Breast epithelium (tissue), 4 donors: ENCODE data around the gene LRRC40. TPM values are rescaled to one million over a fixed set of nuclear protein-coding genes. Genes with fewer than 3 reads are reported as not detected.

Experiments used
- DNase-seq, 2 donors: peaks; one replicate each; pipeline ENCODE4 v3.0.0-alpha.2; 2019; ENCODE audit warnings: low spot score in 2 of 2
- H3K27ac ChIP-seq, 2 donors: fragments of 200-600 bp; sonication (generic) in 1 of 2; one replicate each; pipeline ENCODE4 v1.5.1; 2016 to 2019; ENCODE audit warnings: mild to moderate bottlenecking in 1 of 2
- H3K27me3 ChIP-seq, 2 donors: fragments of 200-600 bp; sonication (generic) in 1 of 2; one replicate each; pipeline versions ENCODE4 v1.5.1 to v1.6.0; 2017 to 2019; ENCODE audit warnings: control low read depth in 1 of 2, mild to moderate bottlenecking in 1 of 2
- H3K36me3 ChIP-seq: fragments of 200-600 bp; one replicate; pipeline ENCODE4 v1.5.1; 2019
- H3K4me1 ChIP-seq, 2 donors: fragments of 200-600 bp; sonication (generic); one replicate each; pipeline ENCODE4 v1.5.1; 2016 to 2019; ENCODE audit warnings: control low read depth in 1 of 2
- H3K4me3 ChIP-seq, 3 donors: fragments of 200-600 bp; sonication (generic); 1 replicate in 2 of 3; 2 replicates in 1 of 3; pipeline ENCODE4 v1.5.1; 2016 to 2019; ENCODE audit warnings: mild to moderate bottlenecking in 3 of 3, moderate library complexity in 2 of 3
- H3K9me3 ChIP-seq, 2 donors: fragments of 200-600 bp; sonication (generic) in 1 of 2; one replicate each; pipeline ENCODE4 v1.5.1; 2016 to 2019; ENCODE audit warnings: control low read depth in 1 of 2
- POLR2A ChIP-seq: fragments of 450-650 bp; IDR thresholded peaks from one replicate; pipeline ENCODE4 v1.6.1; 2016; ENCODE audit warnings: antibody characterized with exemption, mild to moderate bottlenecking, moderate library complexity
- POLR2AphosphoS5 ChIP-seq, 3 donors: sonication (generic); formaldehyde crosslinking; IDR thresholded peaks; one replicate each; pipeline ENCODE4 v1.6.1; 2017; ENCODE audit warnings: antibody characterized with exemption in 3 of 3
- intact Hi-C: fragments of 100-400 bp; cut with DNase I; formaldehyde crosslinking; loops from one replicate; pipeline ENCODE4 v1.15.1; 2023; ENCODE audit warnings: low total_unique reads
- total RNA-seq, 3 donors: library from RNA; depleted of rRNA; stranded (reverse); fragments of >200 nt; gene quantifications; one replicate each; pipeline ENCODE4 v1.1.0, GENCODE V29; 2016
- TF ChIP-seq, protein P1 (sequence below), 3 donors: fragments of 450-650 bp; IDR thresholded peaks; one replicate each; pipeline ENCODE4 v1.5.1; 2016 to 2017; ENCODE audit warnings: antibody characterized with exemption in 3 of 3, mild to moderate bottlenecking in 3 of 3, moderate library complexity in 3 of 3

The LRRC40 gene
- total RNA-seq, 3 donors from 2014 or later = 13.9 to 22.1 (median 15.4) TPM

DNA sequence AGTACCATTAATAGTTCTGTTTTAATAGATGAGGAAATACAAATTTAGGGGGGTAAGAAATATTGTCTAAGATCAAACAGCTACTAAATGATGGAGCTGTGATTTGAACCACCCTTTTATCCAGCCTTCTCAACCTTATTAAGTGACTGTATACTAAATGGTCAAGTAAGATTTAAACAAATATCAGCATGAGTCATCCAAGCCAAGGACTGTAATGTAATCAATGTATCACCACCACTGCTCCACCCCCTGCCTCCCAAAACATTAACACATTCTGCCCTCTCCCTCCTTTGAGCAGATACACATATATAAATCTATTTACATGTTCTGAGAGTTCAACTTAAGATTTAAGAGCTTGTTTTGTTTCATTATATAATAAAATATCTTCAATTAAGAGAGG is 58.9 kb downstream of the LRRC40 start:
- no peaks in the 10 kb centered on the region for H3K36me3 ChIP-seq

GRCh38 chr1:70143048-70143659 is 62.2 kb downstream of the LRRC40 start:
- Histone ChIP-seq H3K9me3 (no peaks in the 10 kb centered on the region), H3K4me3 (no peak overlapping the region), H3K27ac (no peak overlapping the region), H3K36me3 (no peaks in the 10 kb centered on the region), H3K27me3 (no peaks in the 10 kb centered on the region), H3K4me1 (no peaks in the 10 kb centered on the region)
- TF ChIP-seq, protein P1, sequence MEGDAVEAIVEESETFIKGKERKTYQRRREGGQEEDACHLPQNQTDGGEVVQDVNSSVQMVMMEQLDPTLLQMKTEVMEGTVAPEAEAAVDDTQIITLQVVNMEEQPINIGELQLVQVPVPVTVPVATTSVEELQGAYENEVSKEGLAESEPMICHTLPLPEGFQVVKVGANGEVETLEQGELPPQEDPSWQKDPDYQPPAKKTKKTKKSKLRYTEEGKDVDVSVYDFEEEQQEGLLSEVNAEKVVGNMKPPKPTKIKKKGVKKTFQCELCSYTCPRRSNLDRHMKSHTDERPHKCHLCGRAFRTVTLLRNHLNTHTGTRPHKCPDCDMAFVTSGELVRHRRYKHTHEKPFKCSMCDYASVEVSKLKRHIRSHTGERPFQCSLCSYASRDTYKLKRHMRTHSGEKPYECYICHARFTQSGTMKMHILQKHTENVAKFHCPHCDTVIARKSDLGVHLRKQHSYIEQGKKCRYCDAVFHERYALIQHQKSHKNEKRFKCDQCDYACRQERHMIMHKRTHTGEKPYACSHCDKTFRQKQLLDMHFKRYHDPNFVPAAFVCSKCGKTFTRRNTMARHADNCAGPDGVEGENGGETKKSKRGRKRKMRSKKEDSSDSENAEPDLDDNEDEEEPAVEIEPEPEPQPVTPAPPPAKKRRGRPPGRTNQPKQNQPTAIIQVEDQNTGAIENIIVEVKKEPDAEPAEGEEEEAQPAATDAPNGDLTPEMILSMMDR (IDR thresholded peaks at IDR 0.05) = no peak
- no peak for TF ChIP-seq POLR2AphosphoS5 (IDR thresholded peaks at IDR 0.05)
- TF ChIP-seq POLR2A = no peak
- intact Hi-C loops = no loop called here
- DNase-seq = no peak

More for the DNA sequence above, 58.9 kb downstream of the LRRC40 start:
- no peaks in the 10 kb centered on the region for H3K4me1 ChIP-seq
- DNase-seq = no peak
- TF ChIP-seq, protein P1 (IDR thresholded peaks at IDR 0.05) = no peak
- TF ChIP-seq POLR2AphosphoS5 (IDR thresholded peaks at IDR 0.05) (no peak), POLR2A (no peak)
- intact Hi-C loops = no loop called here
- H3K9me3 ChIP-seq = no peaks in the 10 kb centered on the region
- no peaks in the 10 kb centered on the region for H3K27me3 ChIP-seq
- H3K27ac ChIP-seq = no peak overlapping the region
- no peak overlapping the region for H3K4me3 ChIP-seq

- Histone ChIP-seq H3K27me3 (no peaks in the 10 kb centered on the region), H3K9me3 (no peaks in the 10 kb centered on the region), H3K4me1 (no peaks in the 10 kb centered on the region), H3K4me3 (no peak overlapping the region), H3K36me3 (no peaks in the 10 kb centered on the region), H3K27ac (no peak overlapping the region)
- no peak for DNase-seq
- intact Hi-C loops = no loop called here
- TF ChIP-seq POLR2AphosphoS5 (IDR thresholded peaks at IDR 0.05) = no peak
These were observed 63.3 kb downstream of the LRRC40 start for GRCh38 chr1:70142075-70142474.

DNA sequence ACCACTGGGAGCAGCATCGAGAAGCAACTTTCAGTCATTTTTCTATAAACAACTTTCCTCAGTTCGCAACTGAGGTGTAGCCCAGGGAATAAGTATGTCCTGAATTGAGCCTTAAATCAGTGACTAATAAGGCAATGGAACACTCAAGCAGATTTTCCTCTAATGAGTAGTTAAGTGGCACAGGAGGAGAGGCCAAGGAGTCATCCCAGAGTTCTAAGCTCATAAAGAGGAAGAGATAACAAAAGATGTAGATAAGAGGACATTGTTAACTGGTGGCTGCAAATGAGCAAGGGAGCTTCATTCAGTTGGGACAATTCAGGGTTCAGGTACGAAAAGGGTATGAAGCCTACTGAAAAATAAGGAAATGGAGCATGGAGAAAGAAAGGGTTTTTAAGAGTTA is 64.5 kb downstream of the LRRC40 start:
- Histone ChIP-seq H3K4me3 (no peak overlapping the region), H3K4me1 (no peaks in the 10 kb centered on the region), H3K27me3 (no peaks in the 10 kb centered on the region), H3K27ac (no peak overlapping the region), H3K9me3 (no peaks in the 10 kb centered on the region), H3K36me3 (no peaks in the 10 kb centered on the region)
- intact Hi-C loops = no loop called here
- no peak for DNase-seq
- TF ChIP-seq, protein P1 (IDR thresholded peaks at IDR 0.05) = no peak
- TF ChIP-seq POLR2A (no peak), POLR2AphosphoS5 (IDR thresholded peaks at IDR 0.05) (no peak)

DNA sequence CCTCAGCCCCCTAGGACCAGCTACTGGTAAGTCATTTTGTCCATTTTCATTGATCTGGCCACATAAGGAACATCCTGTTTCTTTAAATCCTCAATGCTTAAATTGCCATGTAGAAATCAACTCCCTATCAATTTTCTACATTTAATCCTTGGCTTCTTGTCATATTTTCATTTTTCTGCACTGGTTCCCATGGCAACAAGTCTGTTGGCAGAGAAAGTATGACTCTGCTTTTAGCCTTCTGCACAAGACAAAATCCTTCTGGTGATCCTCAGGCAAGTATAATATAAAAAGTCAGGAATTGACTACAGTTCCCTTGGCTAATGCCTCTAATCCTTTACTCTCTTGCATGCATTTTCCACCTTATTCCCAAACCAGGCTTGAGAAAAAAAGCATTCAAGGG is 65.0 kb downstream of the LRRC40 start:
- H3K36me3 ChIP-seq = no peaks in the 10 kb centered on the region
- H3K4me3 ChIP-seq = no peak overlapping the region
- intact Hi-C loops = no loop called here
- no peaks in the 10 kb centered on the region for H3K27me3 ChIP-seq
- H3K9me3 ChIP-seq = no peaks in the 10 kb centered on the region
- H3K27ac ChIP-seq = no peak overlapping the region
- DNase-seq = no peak
- H3K4me1 ChIP-seq = no peaks in the 10 kb centered on the region
- TF ChIP-seq, protein P1 (IDR thresholded peaks at IDR 0.05) = no peak
- TF ChIP-seq POLR2A (no peak), POLR2AphosphoS5 (IDR thresholded peaks at IDR 0.05) (no peak)
